ENCODE measurements around the gene TSG101. TPM values are rescaled to one million over a fixed set of nuclear protein-coding genes. Genes with fewer than 3 reads are reported as not detected.

The TSG101 gene
- total and polyA plus RNA-seq, 2 experiments from 2014 or later = 59.4 to 102 TPM

GRCh38 chr11:18501629-18502028 lies 25.1 kb downstream of the TSG101 start:
- no peaks in the 10 kb centered on the region for H3K9me3 Mint-ChIP-seq
- TF ChIP-seq NANOG (IDR thresholded peaks at IDR 0.05; ENCODE audit: borderline replicate concordance) = no peak
- TF ChIP-seq REST (IDR thresholded peaks at IDR 0.05; ENCODE audit: unreplicated experiment) = no peak
- no peak for TF ChIP-seq ETS1 (IDR thresholded peaks at IDR 0.05)
- TF ChIP-seq EZH2phosphoT487 (IDR thresholded peaks at IDR 0.05; ENCODE audit: unreplicated experiment) = no peak
- TF ChIP-seq EZH2 (IDR thresholded peaks at IDR 0.05; ENCODE audit: low read depth, unreplicated experiment) = no peak
- TF ChIP-seq ZNF331 (CRISPR knock-in tag; IDR thresholded peaks at IDR 0.05; ENCODE audit: low read depth) = no peak
- TF ChIP-seq STAT1 (IDR thresholded peaks at IDR 0.05; ENCODE audit: unreplicated experiment) = no peak
- no peak for TF ChIP-seq POLR2AphosphoS5 (IDR thresholded peaks at IDR 0.05; ENCODE audit: low read depth)
- no peak for TF ChIP-seq ZNF462 (CRISPR knock-in tag; IDR thresholded peaks at IDR 0.05)
- TF ChIP-seq JUNB (IDR thresholded peaks at IDR 0.05; ENCODE audit: unreplicated experiment) = no peak
- TF ChIP-seq CTCF (conservative IDR thresholded peaks at IDR 0.05; ENCODE audit: low read depth in 2 of 2) = no peak
- no peak for TF ChIP-seq CREB1 (CRISPR knock-in tag; IDR thresholded peaks at IDR 0.05; ENCODE audit: low read depth)
- no peak for TF ChIP-seq ZNF114 (CRISPR knock-in tag; IDR thresholded peaks at IDR 0.05)
- no peak overlapping the region for H3K27ac Mint-ChIP-seq
- no peak for ATAC-seq
- H3K4me3 Mint-ChIP-seq = no peak overlapping the region
- no peak for DNase-seq (ENCODE audit: low spot score)
- H3K4me1 Mint-ChIP-seq = no peaks in the 10 kb centered on the region
- Histone ChIP-seq H2AFZ (no peak overlapping the region), H3K27me3 (ENCODE audit: insufficient read depth) (no peaks in the 10 kb centered on the region), H3K4me2 (no peak overlapping the region), H3K27ac (ENCODE audit: low read depth) (no peak overlapping the region), H4K20me1 (replicated peaks; ENCODE audit: insufficient read depth) (peaks cover 4% of the 10 kb centered on the region; the same call in 1 of the 2 replicates), H3K4me1 (ENCODE audit: insufficient read depth) (no peaks in the 10 kb centered on the region), H3K4me3 (no peak overlapping the region), H3K79me2 (replicated peaks; ENCODE audit: insufficient read depth) (no peaks in the 10 kb centered on the region), H3F3A (replicated peaks; ENCODE audit: low read depth) (no peaks in the 10 kb centered on the region), H3K9me2 (ENCODE audit: insufficient read depth) (no peaks in the 10 kb centered on the region), H3K36me3 (ENCODE audit: insufficient read depth) (peaks cover 12% of the 10 kb centered on the region; the same call in 1 of the 2 replicates)
- H3K36me3 Mint-ChIP-seq (ENCODE audit: low read depth) = peaks cover 46% of the 10 kb centered on the region
- no peaks in the 10 kb centered on the region for H3K27me3 Mint-ChIP-seq (ENCODE audit: insufficient read depth, low read depth, poor library complexity)
